Thyroid gland (tissue), 4 donors: ENCODE measurements around the gene STPG1.

Experiments
- POLR2A ChIP-seq, 2 donors: fragments of 450-650 bp; IDR thresholded peaks; one replicate each; pipeline ENCODE4 v1.6.1; 2017; ENCODE audit warnings: antibody characterized with exemption in 2 of 2, mild to moderate bottlenecking in 2 of 2, moderate library complexity in 1 of 2
- TF ChIP-seq, protein P1 (sequence below), 6 experiments: fragments of 200-600 bp in 3 of 6; fragments of 450-650 bp in 3 of 6; sonication (generic) in 3 of 6; IDR thresholded peaks; one replicate each; pipeline ENCODE4 v1.5.1; 2016 to 2019; ENCODE audit warnings: antibody characterized with exemption in 6 of 6, mild to moderate bottlenecking in 2 of 6, inconsistent platforms in 1 of 6, moderate library complexity in 1 of 6

DNA sequence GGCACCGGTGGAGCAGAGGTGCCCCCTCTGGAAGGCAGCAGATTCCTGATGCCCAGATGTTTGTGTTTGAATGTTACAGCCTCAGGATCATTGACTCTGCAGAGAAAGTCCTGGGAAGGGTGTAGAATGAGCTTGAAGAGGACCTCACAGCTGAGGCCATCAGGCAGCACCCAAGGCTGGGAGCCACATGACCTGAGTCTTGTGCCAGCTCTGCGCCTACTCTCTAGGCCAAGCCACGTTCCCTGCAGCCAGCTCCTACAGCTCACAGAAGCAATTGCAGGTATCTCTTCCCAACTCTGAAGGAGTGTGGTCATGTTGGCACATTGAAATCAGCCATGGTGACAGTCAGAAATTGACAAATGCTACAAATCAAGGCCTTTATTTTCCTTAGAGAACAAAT is 58.1 kb downstream of the STPG1 start:
- TF ChIP-seq, protein P1, sequence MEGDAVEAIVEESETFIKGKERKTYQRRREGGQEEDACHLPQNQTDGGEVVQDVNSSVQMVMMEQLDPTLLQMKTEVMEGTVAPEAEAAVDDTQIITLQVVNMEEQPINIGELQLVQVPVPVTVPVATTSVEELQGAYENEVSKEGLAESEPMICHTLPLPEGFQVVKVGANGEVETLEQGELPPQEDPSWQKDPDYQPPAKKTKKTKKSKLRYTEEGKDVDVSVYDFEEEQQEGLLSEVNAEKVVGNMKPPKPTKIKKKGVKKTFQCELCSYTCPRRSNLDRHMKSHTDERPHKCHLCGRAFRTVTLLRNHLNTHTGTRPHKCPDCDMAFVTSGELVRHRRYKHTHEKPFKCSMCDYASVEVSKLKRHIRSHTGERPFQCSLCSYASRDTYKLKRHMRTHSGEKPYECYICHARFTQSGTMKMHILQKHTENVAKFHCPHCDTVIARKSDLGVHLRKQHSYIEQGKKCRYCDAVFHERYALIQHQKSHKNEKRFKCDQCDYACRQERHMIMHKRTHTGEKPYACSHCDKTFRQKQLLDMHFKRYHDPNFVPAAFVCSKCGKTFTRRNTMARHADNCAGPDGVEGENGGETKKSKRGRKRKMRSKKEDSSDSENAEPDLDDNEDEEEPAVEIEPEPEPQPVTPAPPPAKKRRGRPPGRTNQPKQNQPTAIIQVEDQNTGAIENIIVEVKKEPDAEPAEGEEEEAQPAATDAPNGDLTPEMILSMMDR (IDR thresholded peaks at IDR 0.05), result no peak
- TF ChIP-seq POLR2A (IDR thresholded peaks at IDR 0.05), result no peak
